ENCODE measurements around the gene VPS39. TPM values are rescaled to one million over a fixed set of nuclear protein-coding genes. Genes with fewer than 3 reads are reported as not detected.

The VPS39 gene
- total and polyA plus RNA-seq, 2 donors (not counting 1 experiment from before 2014, with no cell fraction given), result 53.7 to 55.5 TPM

DNA sequence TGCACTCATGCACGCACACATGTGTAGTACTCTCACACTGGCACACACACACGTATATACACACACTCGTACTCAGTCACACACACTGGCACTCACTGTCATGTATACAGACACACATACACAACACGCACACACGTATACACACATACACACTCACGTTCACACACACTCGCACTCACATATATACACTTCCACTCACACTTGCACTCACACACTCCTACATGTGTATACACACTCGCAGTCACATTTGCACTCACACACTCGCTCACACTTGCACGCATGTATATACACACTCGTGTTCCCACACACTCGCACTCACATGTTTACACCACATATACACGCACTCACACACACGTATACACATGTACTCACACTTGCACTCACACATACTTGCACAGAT, 53.1 kb downstream of the VPS39 start:
- Histone ChIP-seq H3K27ac (ENCODE audit: insufficient read depth, low read length) (no peak overlapping the region), H2AFZ (ENCODE audit: low read length) (no peak overlapping the region), H3K9me3 (ENCODE audit: control insufficient read depth, insufficient read depth, low read depth, low read length) (no peaks in the 10 kb centered on the region), H3K4me3 (replicated peaks in 1 of 4; ENCODE audit: control extremely low read depth in 1 of 4, insufficient read depth in 1 of 4, low read depth in 3 of 4, low read length in 4 of 4) (no peak overlapping the region), H3K9ac (ENCODE audit: insufficient read depth, low read length) (no peak overlapping the region), H3K79me2 (ENCODE audit: control insufficient read depth, insufficient read depth, low read length) (no peaks in the 10 kb centered on the region), H3K4me2 (ENCODE audit: extremely low read depth, insufficient read depth, low read length) (no peak overlapping the region), H3K4me1 (ENCODE audit: control insufficient read depth, extremely low read depth, insufficient read depth, low read length) (peaks cover 2% of the 10 kb centered on the region), H4K20me1 (ENCODE audit: control insufficient read depth, extremely low read depth, insufficient read depth, low read length) (no peaks in the 10 kb centered on the region), H3K27me3 (ENCODE audit: control insufficient read depth, insufficient read depth, low read length) (peaks cover 5% of the 10 kb centered on the region), H3K36me3 (ENCODE audit: control insufficient read depth, insufficient read depth, low read length) (peaks cover 11% of the 10 kb centered on the region)
- TF ChIP-seq EZH2 (IDR thresholded peaks at IDR 0.05; ENCODE audit: low read length, missing control alignments) (no peak), CTCF (conservative IDR thresholded peaks at IDR 0.05 in 1 of 2, IDR thresholded peaks at IDR 0.05 in 1 of 2; ENCODE audit: low read depth in 1 of 2, low read length in 2 of 2) (no peak)
- DNase-seq (ENCODE audit: low read depth in 2 of 2), result no peak

GRCh38 chr15:42154212-42154941, 53.7 kb downstream of the VPS39 start:
- H3K4me2 ChIP-seq (ENCODE audit: extremely low read depth, insufficient read depth, low read length), result no peak overlapping the region
- no peak overlapping the region for H2AFZ ChIP-seq (ENCODE audit: low read length)
- DNase-seq (ENCODE audit: low read depth in 2 of 2), result no peak
- H3K4me3 ChIP-seq (replicated peaks in 1 of 4; ENCODE audit: control extremely low read depth in 1 of 4, insufficient read depth in 1 of 4, low read depth in 3 of 4, low read length in 4 of 4), result no peak overlapping the region
- TF ChIP-seq CTCF (conservative IDR thresholded peaks at IDR 0.05 in 1 of 2, IDR thresholded peaks at IDR 0.05 in 1 of 2; ENCODE audit: low read depth in 1 of 2, low read length in 2 of 2) (no peak), EZH2 (IDR thresholded peaks at IDR 0.05; ENCODE audit: low read length, missing control alignments) (no peak)
- no peaks in the 10 kb centered on the region for H4K20me1 ChIP-seq (ENCODE audit: control insufficient read depth, extremely low read depth, insufficient read depth, low read length)
- H3K36me3 ChIP-seq (ENCODE audit: control insufficient read depth, insufficient read depth, low read length), result peaks cover 6% of the 10 kb centered on the region
- peaks cover 5% of the 10 kb centered on the region for H3K27me3 ChIP-seq (ENCODE audit: control insufficient read depth, insufficient read depth, low read length)
- H3K9me3 ChIP-seq (ENCODE audit: control insufficient read depth, insufficient read depth, low read depth, low read length), result no peaks in the 10 kb centered on the region
- no peaks in the 10 kb centered on the region for H3K79me2 ChIP-seq (ENCODE audit: control insufficient read depth, insufficient read depth, low read length)
- no peak overlapping the region for H3K27ac ChIP-seq (ENCODE audit: insufficient read depth, low read length)
- H3K9ac ChIP-seq (ENCODE audit: insufficient read depth, low read length), result no peak overlapping the region
- peaks cover 2% of the 10 kb centered on the region for H3K4me1 ChIP-seq (ENCODE audit: control insufficient read depth, extremely low read depth, insufficient read depth, low read length)

GRCh38 chr15:42153874-42154211, 54.3 kb downstream of the VPS39 start:
- Histone ChIP-seq H3K27me3 (ENCODE audit: control insufficient read depth, insufficient read depth, low read length) (peaks cover 8% of the 10 kb centered on the region), H3K4me1 (ENCODE audit: control insufficient read depth, extremely low read depth, insufficient read depth, low read length) (peaks cover 2% of the 10 kb centered on the region), H3K4me3 (replicated peaks in 1 of 4; ENCODE audit: control extremely low read depth in 1 of 4, insufficient read depth in 1 of 4, low read depth in 3 of 4, low read length in 4 of 4) (no peak overlapping the region), H3K9me3 (ENCODE audit: control insufficient read depth, insufficient read depth, low read depth, low read length) (no peaks in the 10 kb centered on the region), H4K20me1 (ENCODE audit: control insufficient read depth, extremely low read depth, insufficient read depth, low read length) (no peaks in the 10 kb centered on the region), H3K27ac (ENCODE audit: insufficient read depth, low read length) (no peak overlapping the region), H2AFZ (ENCODE audit: low read length) (no peak overlapping the region), H3K9ac (ENCODE audit: insufficient read depth, low read length) (no peak overlapping the region), H3K79me2 (ENCODE audit: control insufficient read depth, insufficient read depth, low read length) (no peaks in the 10 kb centered on the region), H3K4me2 (ENCODE audit: extremely low read depth, insufficient read depth, low read length) (no peak overlapping the region), H3K36me3 (ENCODE audit: control insufficient read depth, insufficient read depth, low read length) (peaks cover under 1% of the 10 kb centered on the region)
- DNase-seq (ENCODE audit: low read depth in 2 of 2), result no peak
- TF ChIP-seq CTCF (conservative IDR thresholded peaks at IDR 0.05 in 1 of 2, IDR thresholded peaks at IDR 0.05 in 1 of 2; ENCODE audit: low read depth in 1 of 2, low read length in 2 of 2) (no peak), EZH2 (IDR thresholded peaks at IDR 0.05; ENCODE audit: low read length, missing control alignments) (no peak)

All from fibroblast of lung (primary cell).